ENCODE data around the gene PRKN. TPM values are rescaled to one million over a fixed set of nuclear protein-coding genes. Genes with fewer than 3 reads are reported as not detected.

PRKN gene
- total and polyA plus RNA-seq, 9 of the 15 experiments (the other 6 are each of a cell fraction or from before 2014, with no cell fraction given) = 0.03 to 0.96 (median 0.15) TPM; not detected in 2

DNA sequence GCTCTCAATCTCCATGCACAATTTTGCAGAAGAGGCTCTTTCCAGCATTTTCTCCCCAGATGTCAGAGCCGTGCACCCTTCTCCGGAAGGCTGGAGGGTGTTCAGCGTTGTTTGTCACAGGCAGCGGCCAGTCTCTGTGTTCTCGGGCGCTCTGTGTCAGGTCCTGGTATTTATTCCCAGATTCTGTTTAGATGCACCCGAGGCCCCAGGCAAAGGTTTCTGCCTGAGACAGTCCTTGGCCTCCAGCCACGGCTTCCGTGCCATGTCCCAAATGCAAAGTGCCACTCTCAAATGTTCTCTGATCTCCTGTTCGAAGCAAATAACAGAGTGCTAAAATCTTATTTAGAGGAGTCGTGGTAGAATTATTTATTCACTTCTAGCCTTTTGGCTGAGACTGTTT is 1313.4 kb downstream of the PRKN start:
- TF ChIP-seq MEF2D (tag; conservative IDR thresholded peaks at IDR 0.05; ENCODE audit: low read depth) (no peak), ZNF12 (CRISPR knock-in tag; IDR thresholded peaks at IDR 0.05) (no peak), EZH2 (IDR thresholded peaks at IDR 0.05; ENCODE audit: borderline replicate concordance, low read depth, low read length) (no peak), ATF3 (IDR thresholded peaks at IDR 0.05) (no peak), ATF3 (CRISPR knock-in tag; conservative IDR thresholded peaks at IDR 0.05) (no peak)
- TF ChIP-seq, protein P1, sequence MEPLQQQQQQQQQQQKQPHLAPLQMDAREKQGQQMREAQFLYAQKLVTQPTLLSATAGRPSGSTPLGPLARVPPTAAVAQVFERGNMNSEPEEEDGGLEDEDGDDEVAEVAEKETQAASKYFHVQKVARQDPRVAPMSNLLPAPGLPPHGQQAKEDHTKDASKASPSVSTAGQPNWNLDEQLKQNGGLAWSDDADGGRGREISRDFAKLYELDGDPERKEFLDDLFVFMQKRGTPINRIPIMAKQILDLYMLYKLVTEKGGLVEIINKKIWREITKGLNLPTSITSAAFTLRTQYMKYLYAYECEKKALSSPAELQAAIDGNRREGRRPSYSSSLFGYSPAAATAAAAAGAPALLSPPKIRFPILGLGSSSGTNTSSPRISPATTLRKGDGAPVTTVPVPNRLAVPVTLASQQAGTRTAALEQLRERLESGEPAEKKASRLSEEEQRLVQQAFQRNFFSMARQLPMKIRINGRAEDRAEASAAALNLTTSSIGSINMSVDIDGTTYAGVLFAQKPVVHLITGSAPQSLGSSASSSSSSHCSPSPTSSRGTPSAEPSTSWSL (CRISPR knock-in tag; IDR thresholded peaks at IDR 0.05; ENCODE audit: borderline replicate concordance) = no peak
- H4K20me1 ChIP-seq (replicated peaks; ENCODE audit: control insufficient read depth, insufficient read depth, low read length) = no peaks in the 10 kb centered on the region
- in situ Hi-C loops (cut with MboI) (no loop called here), intact Hi-C loops (cut with micrococcal nuclease) (no loop called here)
- no peaks in the 10 kb centered on the region for H3K36me3 ChIP-seq (ENCODE audit: control insufficient read depth, insufficient read depth, low read length)
- H3K4me2 ChIP-seq (ENCODE audit: insufficient read depth, low read length) = no peak overlapping the region
- H3K9ac ChIP-seq (ENCODE audit: insufficient read depth in 1 of 2, low read depth in 2 of 2, low read length in 2 of 2) = no peak overlapping the region
- H3K27me3 ChIP-seq (ENCODE audit: control insufficient read depth in 2 of 2, insufficient read depth in 2 of 2, low read length in 2 of 2) = peaks cover 29 to 54% of the 10 kb centered on the region in 2 experiments; a peak in 4 of 5 replicates
- POLR2A ChIA-PET = no interaction called here
- H3K79me2 ChIP-seq (ENCODE audit: control insufficient read depth, insufficient read depth, low read length) = no peaks in the 10 kb centered on the region
- no peak overlapping the region for H3K27ac ChIP-seq (ENCODE audit: extremely low read depth, low read depth, low read length)
- 2% methylated on average over 11 of the region's 11 CpGs for WGBS (ENCODE audit: insufficient coverage, low coverage, missing lambda C conversion rate)
- peaks cover 6 to 8% of the 10 kb centered on the region in 2 experiments; a peak in 4 of 5 replicates for H3K4me1 ChIP-seq (replicated peaks in 1 of 2; ENCODE audit: control insufficient read depth in 2 of 2, insufficient read depth in 2 of 2, low read length in 2 of 2)
- H3K4me3 ChIP-seq = no peak overlapping the region
- no peak for DNase-seq (ENCODE audit: extremely low read depth in 1 of 4, low spot score in 3 of 4)
- BruUV-seq (replicated peaks) = no TSS peak
- no peaks in the 10 kb centered on the region for H3K9me1 ChIP-seq (ENCODE audit: control insufficient read depth, insufficient read depth, low read length)
- CTCF ChIA-PET (ENCODE audit: low intra/inter-chr PET ratio) = interaction anchor here (0.6 kb wide), 1 partner anchor 251 kb away, joined by 3 read pairs; no protein-coding TSS in a partner anchor
- ATAC-seq = no peak
- peak overlapping the region; percentile 41; the same call in 1 of the 2 replicates for H2AFZ ChIP-seq (ENCODE audit: low read depth, low read length)
- peaks cover 11% of the 10 kb centered on the region for H3K9me3 ChIP-seq (replicated peaks; ENCODE audit: control insufficient read depth, insufficient read depth, low read depth, low read length)
- FAIRE-seq = no peak
